H1 (cell line): Measurements from ENCODE around the gene TMEM52B. TPM values are rescaled to one million over a fixed set of nuclear protein-coding genes. Genes with fewer than 3 reads are reported as not detected.

ENCODE experiments used
- CTCF ChIA-PET: fragments of 300-600 bp; sonication (Branson Sonifier 250); formaldehyde crosslinking; loops from one replicate; lab custom pipeline; 2021; ENCODE audit not compliant: partially characterized antibody; lab: Charles Lee
- POLR2A ChIA-PET: fragments of 300-600 bp; sonication (Branson Sonifier 250); formaldehyde crosslinking; loops from one replicate; lab custom pipeline; 2021; ENCODE audit warnings: inconsistent platforms; ENCODE audit not compliant: partially characterized antibody; lab: Charles Lee
- DNase-seq, 2 experiments: peaks; one replicate each; pipeline versions ENCODE4 v3.0.0 to v3.0.0-alpha.2; 2010 to 2022; ENCODE audit warnings: low spot score in 2 of 2, low read depth in 1 of 2, mixed read lengths in 1 of 2
- FAIRE-seq: peaks from 2 replicates; lab custom pipeline; 2011; peaks lifted over from hg19 to GRCh38; lab: Jason Lieb, UNC
- H2AFZ ChIP-seq: 2 replicates; pipeline ENCODE4 v1.8.1; 2012; ENCODE audit warnings: low read length, inconsistent platforms
- H2AK5ac ChIP-seq: 2 replicates; pipeline ENCODE4 v1.6.1; 2013; ENCODE audit warnings: low read depth, low read length
- H2BK120ac ChIP-seq: replicated peaks from 2 replicates; pipeline ENCODE3; 2013; ENCODE audit warnings: low read depth, low read length, inconsistent platforms
- H2BK12ac ChIP-seq: 2 replicates; pipeline ENCODE4 v1.6.1; 2013; ENCODE audit warnings: low read depth, low read length
- H2BK15ac ChIP-seq: 2 replicates; pipeline ENCODE4 v1.6.1; 2013; ENCODE audit warnings: low read length
- H2BK20ac ChIP-seq: 2 replicates; pipeline ENCODE4 v1.6.1; 2013; ENCODE audit warnings: low read length
- H2BK5ac ChIP-seq: 2 replicates; pipeline ENCODE4 v1.6.1; 2013; ENCODE audit warnings: low read depth, low read length
- H3K14ac ChIP-seq: 2 replicates; pipeline ENCODE4 v1.6.1; 2013; ENCODE audit warnings: inconsistent platforms; ENCODE audit not compliant: insufficient read length
- H3K18ac ChIP-seq: 2 replicates; pipeline ENCODE4 v1.6.1; 2013; ENCODE audit warnings: low read length; ENCODE audit errors: extremely low read depth
- H3K23ac ChIP-seq: 2 replicates; pipeline ENCODE4 v1.6.1; 2013; ENCODE audit warnings: inconsistent platforms; ENCODE audit not compliant: insufficient read length
- H3K23me2 ChIP-seq: 2 replicates; pipeline ENCODE4 v1.6.1; 2013; ENCODE audit warnings: low read depth, low read length
- H3K27ac ChIP-seq: 2 replicates; pipeline ENCODE4 v1.6.1; 2011; ENCODE audit warnings: low read depth, low read length, inconsistent platforms
- H3K27me3 ChIP-seq, 4 experiments: replicated peaks in 1 of 4; 1 replicate in 1 of 4; 2 replicates in 3 of 4; pipeline versions ENCODE4 v1.6.1 to v1.8.1; 2011 to 2013; ENCODE audit warnings: low read length in 3 of 4, mild to moderate bottlenecking in 3 of 4, inconsistent platforms in 2 of 4, mixed read lengths in 2 of 4, moderate library complexity in 1 of 4; ENCODE audit not compliant: control insufficient read depth in 3 of 4, insufficient read depth in 3 of 4; ENCODE audit errors: extremely low read depth in 1 of 4
- H3K36me3 ChIP-seq, 4 experiments: 2 replicates each; pipeline versions ENCODE4 v1.6.1 to v1.8.1; 2011 to 2013; ENCODE audit warnings: mild to moderate bottlenecking in 4 of 4, low read length in 3 of 4, moderate library complexity in 2 of 4, control low read depth in 1 of 4, inconsistent platforms in 1 of 4; ENCODE audit not compliant: insufficient read depth in 4 of 4, control insufficient read depth in 2 of 4
- H3K4ac ChIP-seq: replicated peaks from 2 replicates; pipeline ENCODE3; 2013; ENCODE audit warnings: low read length, low read depth, mixed read lengths, inconsistent platforms; ENCODE audit not compliant: insufficient read length
- H3K4me1 ChIP-seq, 4 experiments: replicated peaks in 1 of 4; 1 replicate in 1 of 4; 2 replicates in 3 of 4; pipeline versions ENCODE4 v1.6.1 to v1.8.1; 2011 to 2013; ENCODE audit warnings: low read length in 3 of 4, inconsistent platforms in 2 of 4, mixed read lengths in 1 of 4; ENCODE audit not compliant: insufficient read depth in 4 of 4, control insufficient read depth in 3 of 4
- H3K4me2 ChIP-seq, 2 experiments: 2 replicates each; pipeline versions ENCODE4 v1.6.1 to v1.8.1; 2011 to 2013; ENCODE audit warnings: low read depth in 2 of 2, low read length in 2 of 2, control low read depth in 1 of 2, inconsistent platforms in 1 of 2, mild to moderate bottlenecking in 1 of 2; ENCODE audit not compliant: insufficient read depth in 1 of 2
- H3K4me3 ChIP-seq, 4 experiments: fragments of 200-600, 300-600 bp in 1 of 4; sonication (generic), shearing (Covaris generic), sonication (Bioruptor Twin) in 1 of 4; 2 replicates each; pipeline versions ENCODE4 v1.5.1 to v1.8.1; 2011 to 2016; ENCODE audit warnings: low read length in 4 of 4, low read depth in 3 of 4, control low read depth in 2 of 4, inconsistent platforms in 2 of 4, mild to moderate bottlenecking in 2 of 4, mixed read lengths in 1 of 4, moderate library complexity in 1 of 4; ENCODE audit not compliant: insufficient read depth in 2 of 4; ENCODE audit errors: extremely low read depth in 1 of 4
- H3K56ac ChIP-seq: replicated peaks from 2 replicates; pipeline ENCODE3; 2013; ENCODE audit warnings: low read depth, mild to moderate bottlenecking, mixed read lengths, low read length, inconsistent platforms; ENCODE audit not compliant: insufficient read length
- H3K79me1 ChIP-seq: 2 replicates; pipeline ENCODE4 v1.6.1; 2013; ENCODE audit warnings: low read depth, low read length, control low read depth
- H3K79me2 ChIP-seq, 2 experiments: 2 replicates each; pipeline versions ENCODE4 v1.6.1 to v1.8.1; 2012 to 2013; ENCODE audit warnings: low read length in 2 of 2, mild to moderate bottlenecking in 2 of 2, inconsistent platforms in 1 of 2; ENCODE audit not compliant: insufficient read depth in 2 of 2, control insufficient read depth in 1 of 2
- H3K9ac ChIP-seq, 4 experiments: replicated peaks in 1 of 4; 1 replicate in 1 of 4; 2 replicates in 3 of 4; pipeline versions ENCODE4 v1.6.1 to v1.8.1; 2011 to 2013; ENCODE audit warnings: low read depth in 3 of 4, low read length in 3 of 4, control low read depth in 2 of 4, mild to moderate bottlenecking in 2 of 4, moderate library complexity in 2 of 4, inconsistent platforms in 1 of 4; ENCODE audit errors: extremely low read depth in 1 of 4
- H3K9me3 ChIP-seq, 2 experiments: 2 replicates each; pipeline versions ENCODE4 v1.6.1 to v1.8.1; 2012 to 2013; ENCODE audit warnings: mild to moderate bottlenecking in 2 of 2, moderate library complexity in 2 of 2, control low read depth in 1 of 2, inconsistent platforms in 1 of 2, low read depth in 1 of 2, low read length in 1 of 2, mixed read lengths in 1 of 2; ENCODE audit not compliant: insufficient read depth in 2 of 2
- H4K20me1 ChIP-seq, 2 experiments: replicated peaks in 1 of 2; 2 replicates each; pipeline versions ENCODE3 to v1.8.1; 2011 to 2013; ENCODE audit warnings: inconsistent platforms in 2 of 2, low read length in 2 of 2, mild to moderate bottlenecking in 1 of 2; ENCODE audit not compliant: insufficient read depth in 2 of 2, control insufficient read depth in 1 of 2
- H4K5ac ChIP-seq: 2 replicates; pipeline ENCODE4 v1.6.1; 2013; ENCODE audit warnings: low read length, low read depth, mixed read lengths, inconsistent platforms; ENCODE audit not compliant: insufficient read length
- H4K8ac ChIP-seq: 2 replicates; pipeline ENCODE4 v1.8.0; 2013; ENCODE audit warnings: mild to moderate bottlenecking, moderate library complexity, low read length, inconsistent platforms; ENCODE audit not compliant: insufficient read depth; ENCODE audit errors: extremely low read depth
- H4K91ac ChIP-seq: replicated peaks from 2 replicates; pipeline ENCODE3; 2013; ENCODE audit warnings: low read length, mixed read lengths, inconsistent platforms; ENCODE audit not compliant: insufficient read length
- ASH2L ChIP-seq: fragments of 200-600, 300-600 bp; sonication (generic); IDR thresholded peaks from one replicate; pipeline ENCODE4 v1.7.1; 2017; ENCODE audit warnings: low read length
- BACH1 ChIP-seq: IDR thresholded peaks from 2 replicates; pipeline ENCODE4 v1.6.1; 2012; ENCODE audit warnings: low read length, improper control_type of control experiment
- BRCA1 ChIP-seq: IDR thresholded peaks from 2 replicates; pipeline ENCODE4 v1.6.1; 2012; ENCODE audit warnings: low read depth, low read length, improper control_type of control experiment
- CHD1 ChIP-seq: IDR thresholded peaks from 2 replicates; pipeline ENCODE4 v1.6.1; 2012; ENCODE audit warnings: low read depth, low read length, improper control_type of control experiment
- CTCF ChIP-seq, 3 experiments: IDR thresholded peaks; 1 replicate in 2 of 3; 2 replicates in 1 of 3; pipeline versions ENCODE4 v1.5.1 to v1.6.1; 2011; ENCODE audit warnings: low read length in 3 of 3, mild to moderate bottlenecking in 3 of 3, inconsistent platforms in 2 of 3, low read depth in 1 of 3, moderate library complexity in 1 of 3; ENCODE audit not compliant: insufficient read depth in 1 of 3; ENCODE audit errors: control extremely low read depth in 1 of 3
- EGR1 ChIP-seq: IDR thresholded peaks from 2 replicates; pipeline ENCODE4 v1.6.1; 2011; ENCODE audit warnings: low read depth, low read length, borderline replicate concordance
- GABPA ChIP-seq: IDR thresholded peaks from 2 replicates; pipeline ENCODE4 v1.6.1; 2011; ENCODE audit warnings: mild to moderate bottlenecking, low read length, moderate library complexity, borderline replicate concordance; ENCODE audit not compliant: insufficient read depth
- KDM1A ChIP-seq: fragments of 200-600, 300-600 bp; sonication (generic); IDR thresholded peaks from 2 replicates; pipeline ENCODE4 v1.7.1; 2016; ENCODE audit warnings: mild to moderate bottlenecking, low read length, borderline replicate concordance
- RBBP5 ChIP-seq: IDR thresholded peaks from 2 replicates; pipeline ENCODE4 v1.7.1; 2012; ENCODE audit warnings: low read depth, mild to moderate bottlenecking, inconsistent platforms, low read length, moderate library complexity, borderline replicate concordance
- SIRT6 ChIP-seq: IDR thresholded peaks from one replicate; pipeline ENCODE4 v1.7.1; 2012; ENCODE audit warnings: low read length, inconsistent platforms
- TAF7 ChIP-seq: optimal IDR thresholded peaks from 2 replicates; pipeline ENCODE3; 2011; ENCODE audit warnings: low read depth, mild to moderate bottlenecking, inconsistent platforms, low read length, moderate library complexity, borderline replicate concordance
- WGBS, 2 experiments: shearing (Covaris generic) in 1 of 2; methylation state at CpG; one replicate each; pipeline versions ENCODE4 v1.1.6 to v1.1.7; 2013 to 2015; ENCODE audit warnings: low lambda C conversion rate in 2 of 2, mixed read lengths in 2 of 2, inconsistent platforms in 1 of 2, low coverage in 1 of 2, missing lambda C conversion rate in 1 of 2; ENCODE audit not compliant: insufficient replicate concordance in 2 of 2, insufficient coverage in 1 of 2, insufficient read length in 1 of 2; ENCODE audit errors: extremely low coverage in 1 of 2, missing lambda C conversion rate in 1 of 2; 5-methylcytosine and 5-hydroxymethylcytosine counted together
- polyA plus RNA-seq, 7 experiments: library from polyadenylated mRNA; depleted of rRNA in 3 of 7; stranded (reverse) in 5 of 7; unstranded in 2 of 7; fragments of >200 nt in 5 of 7; fragments of 200-250 nt in 2 of 7; gene quantifications; 1 replicate in 5 of 7; 2 replicates in 1 of 7; 4 replicates in 1 of 7; pipeline versions ENCODE4 v1.2.1 to v1.2.3, GENCODE V29; 2011 to 2013; ENCODE audit warnings: missing spikeins in 2 of 7, mixed read lengths in 2 of 7
- total RNA-seq: library from RNA; stranded (reverse); fragmentation: NEBNext Ultra II Directional; extraction: Animal tissue kit (Norgen Biotek cat#: 25700); gene quantifications from 2 replicates; pipeline ENCODE4 v1.2.1, GENCODE V29; 2021
- TF ChIP-seq, protein P1 (sequence below): IDR thresholded peaks from 2 replicates; pipeline ENCODE4 v1.6.1; 2011; ENCODE audit warnings: low read depth, mild to moderate bottlenecking, low read length; ENCODE audit not compliant: insufficient read depth

The TMEM52B gene
- total and polyA plus RNA-seq, 2 of the 8 experiments (the other 6 are each of a cell fraction or from before 2014, with no cell fraction given): not detected

GRCh38 chr12:10165421-10165820 lies 13.4 kb upstream of the TMEM52B start:
- H4K20me1 ChIP-seq: no peaks in the 10 kb centered on the region
- H2AK5ac ChIP-seq: no peak overlapping the region
- H3K9me3 ChIP-seq: no peaks in the 10 kb centered on the region
- FAIRE-seq (no peak), DNase-seq (no peak)
- no peak overlapping the region for H3K9ac ChIP-seq
- no peak overlapping the region for H2AFZ ChIP-seq
- H2BK120ac ChIP-seq: no peak overlapping the region
- H3K79me2 ChIP-seq: no peaks in the 10 kb centered on the region
- no peaks in the 10 kb centered on the region for H3K4me1 ChIP-seq
- H3K23me2 ChIP-seq: no peaks in the 10 kb centered on the region
- no peak overlapping the region for H3K27ac ChIP-seq
- WGBS, 2 experiments: 0% methylated on average over 1 of the region's 1 CpG; no CpG with 5 or more reads in 1 of the 2 experiments
- no peak overlapping the region for H3K4ac ChIP-seq
- no peaks in the 10 kb centered on the region for H3K79me1 ChIP-seq
- H2BK12ac ChIP-seq: no peak overlapping the region
- H2BK5ac ChIP-seq: no peak overlapping the region
- ChIA-PET CTCF (interaction anchor here (3.6 kb wide), 1 partner anchor 12 kb away, joined by 13 read pairs; no protein-coding TSS in a partner anchor), POLR2A (no interaction called here)
- H4K8ac ChIP-seq: no peak overlapping the region
- no peak for TF ChIP-seq BACH1
- no peak for TF ChIP-seq EGR1
- no peak for TF ChIP-seq CHD1
- no peak for TF ChIP-seq BRCA1
- TF ChIP-seq TAF7: no peak
- TF ChIP-seq RBBP5: no peak
- no peak for TF ChIP-seq GABPA
- TF ChIP-seq, protein P1, sequence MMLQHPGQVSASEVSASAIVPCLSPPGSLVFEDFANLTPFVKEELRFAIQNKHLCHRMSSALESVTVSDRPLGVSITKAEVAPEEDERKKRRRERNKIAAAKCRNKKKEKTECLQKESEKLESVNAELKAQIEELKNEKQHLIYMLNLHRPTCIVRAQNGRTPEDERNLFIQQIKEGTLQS: no peak
- no peak for TF ChIP-seq CTCF (IDR thresholded peaks at IDR 0.05; ENCODE audit: control extremely low read depth in 1 of 3, insufficient read depth in 1 of 3, low read depth in 1 of 3, low read length in 3 of 3)
- no peak for TF ChIP-seq SIRT6
- no peak for TF ChIP-seq KDM1A
- no peak for TF ChIP-seq ASH2L
- no peak overlapping the region for H3K14ac ChIP-seq
- no peaks in the 10 kb centered on the region for H3K27me3 ChIP-seq
- H2BK20ac ChIP-seq: no peak overlapping the region
- no peak overlapping the region for H2BK15ac ChIP-seq
- H3K4me3 ChIP-seq: no peak overlapping the region
- no peak overlapping the region for H4K5ac ChIP-seq
- H4K91ac ChIP-seq: no peak overlapping the region
- no peak overlapping the region for H3K18ac ChIP-seq
- no peak overlapping the region for H3K56ac ChIP-seq
- no peaks in the 10 kb centered on the region for H3K36me3 ChIP-seq
- no peak overlapping the region for H3K4me2 ChIP-seq
- H3K23ac ChIP-seq: no peak overlapping the region
